AG04449 (cell line): ENCODE results near the gene NLRP4.

Experiments used
- CTCF ChIA-PET: fragments of 350-600 bp; formaldehyde crosslinking; extraction: SDS; loops from one replicate; lab custom pipeline; 2021; ENCODE audit warnings: antibody characterized with exemption; lab: Yijun Ruan, JAX
- POLR2A ChIA-PET: fragments of 400-600, 350-600 bp; formaldehyde crosslinking; extraction: SDS; loops from one replicate; lab custom pipeline; 2020; ENCODE audit warnings: antibody characterized with exemption, inconsistent platforms; lab: Yijun Ruan, JAX
- DNase-seq: peaks from one replicate; pipeline ENCODE4 v3.0.0-alpha.2; 2010; ENCODE audit warnings: low read depth, low spot score
- H3K4me3 ChIP-seq: 2 replicates; pipeline ENCODE4 v1.5.1; 2011; ENCODE audit warnings: low read depth, mild to moderate bottlenecking, control low read depth, low read length
- CTCF ChIP-seq: IDR thresholded peaks from one replicate; pipeline ENCODE4 v1.5.1; 2011; ENCODE audit warnings: mild to moderate bottlenecking, moderate library complexity, low read length, control low read depth, inconsistent platforms; ENCODE audit not compliant: insufficient read depth; ENCODE audit errors: missing control alignments

Gene NLRP4

GRCh38 chr19:55832676-55833075 is 3.7 kb upstream of the NLRP4 start:
- H3K4me3 ChIP-seq, result no peak overlapping the region
- DNase-seq, result no peak
- POLR2A ChIA-PET, result no interaction called here
- CTCF ChIA-PET, result no interaction called here
- TF ChIP-seq CTCF, result no peak

- no peak for TF ChIP-seq CTCF
- H3K4me3 ChIP-seq, result no peak overlapping the region
- no peak for DNase-seq
- POLR2A ChIA-PET, result no interaction called here
- CTCF ChIA-PET, result no interaction called here
Observed at GRCh38 chr19:55838251-55838650, 1.9 kb downstream of the NLRP4 start.

GRCh38 chr19:55838906-55839305 is 2.6 kb downstream of the NLRP4 start:
- no peak overlapping the region for H3K4me3 ChIP-seq
- DNase-seq, result no peak
- CTCF ChIA-PET, result no interaction called here
- POLR2A ChIA-PET, result no interaction called here
- TF ChIP-seq CTCF, result no peak

GRCh38 chr19:55855160-55855559 is 18.8 kb downstream of the NLRP4 start:
- no peak for TF ChIP-seq CTCF
- POLR2A ChIA-PET, result no interaction called here
- DNase-seq, result no peak
- H3K4me3 ChIP-seq, result no peak overlapping the region
- CTCF ChIA-PET, result no interaction called here

GRCh38 chr19:55857149-55857548 is 20.8 kb downstream of the NLRP4 start:
- no peak for DNase-seq
- no peak for TF ChIP-seq CTCF
- ChIA-PET CTCF (no interaction called here), POLR2A (no interaction called here)
- H3K4me3 ChIP-seq, result no peak overlapping the region

- CTCF ChIA-PET, result no interaction called here
- no peak for TF ChIP-seq CTCF
- no peak for DNase-seq
- H3K4me3 ChIP-seq, result no peak overlapping the region
- POLR2A ChIA-PET, result no interaction called here
Observed at GRCh38 chr19:55857974-55858373, 21.6 kb downstream of the NLRP4 start.
